CD14-positive monocyte (primary cell): ENCODE data around the gene MBNL3. TPM values are rescaled to one million over a fixed set of nuclear protein-coding genes. Genes with fewer than 3 reads are reported as not detected.

Source experiments
- DNase-seq, 3 donors: peaks; one replicate each; pipeline ENCODE4 v3.0.0-alpha.2; 2011 to 2022
- H2AFZ ChIP-seq: 2 replicates; pipeline ENCODE4 v1.6.0; 2012; ENCODE audit warnings: mild to moderate bottlenecking, low read depth, low read length, inconsistent platforms; ENCODE audit not compliant: insufficient read depth, poor library complexity, severe bottlenecking
- H3K27ac ChIP-seq, 2 donors: 1 replicate in 1 of 2; 2 replicates in 1 of 2; pipeline ENCODE4 v1.5.1; 2012 to 2013; ENCODE audit warnings: low read length in 2 of 2, control low read depth in 1 of 2, inconsistent platforms in 1 of 2, low read depth in 1 of 2, mild to moderate bottlenecking in 1 of 2
- H3K27me3 ChIP-seq, 2 donors: one replicate each; pipeline versions ENCODE4 v1.6.0 to v1.6.1; 2011 to 2013; ENCODE audit warnings: low read length in 2 of 2; ENCODE audit not compliant: control insufficient read depth in 2 of 2, insufficient read depth in 2 of 2
- H3K36me3 ChIP-seq, 2 donors: replicated peaks in 1 of 2; 1 replicate in 1 of 2; 2 replicates in 1 of 2; pipeline versions ENCODE4 v1.5.1 to v1.6.1; 2012 to 2013; ENCODE audit warnings: low read length in 2 of 2, control low read depth in 1 of 2, inconsistent platforms in 1 of 2, mild to moderate bottlenecking in 1 of 2; ENCODE audit not compliant: insufficient read depth in 2 of 2, control insufficient read depth in 1 of 2
- H3K4me1 ChIP-seq, 2 donors: 1 replicate in 1 of 2; 2 replicates in 1 of 2; pipeline versions ENCODE4 v1.5.1 to v1.6.1; 2012 to 2013; ENCODE audit warnings: low read length in 2 of 2, control low read depth in 1 of 2, inconsistent platforms in 1 of 2, mild to moderate bottlenecking in 1 of 2, moderate library complexity in 1 of 2; ENCODE audit not compliant: insufficient read depth in 2 of 2, control insufficient read depth in 1 of 2
- H3K4me2 ChIP-seq: replicated peaks from 2 replicates; pipeline ENCODE3; 2012; ENCODE audit warnings: low read length, moderate library complexity, mild to moderate bottlenecking; ENCODE audit not compliant: poor library complexity, severe bottlenecking; ENCODE audit errors: extremely low read depth
- H3K4me3 ChIP-seq, 3 experiments: fragments of 200-600 bp in 1 of 3; sonication (generic) in 1 of 3; replicated peaks in 1 of 3; 1 replicate in 2 of 3; 2 replicates in 1 of 3; pipeline ENCODE4 v1.5.1; 2011 to 2013; ENCODE audit warnings: low read length in 3 of 3, mild to moderate bottlenecking in 3 of 3, control low read depth in 2 of 3, low read depth in 2 of 3, inconsistent platforms in 1 of 3, moderate library complexity in 1 of 3
- H3K79me2 ChIP-seq: 2 replicates; pipeline ENCODE4 v1.6.0; 2012; ENCODE audit warnings: mild to moderate bottlenecking, control low read depth, inconsistent platforms, low read length, moderate library complexity; ENCODE audit not compliant: insufficient read depth
- H3K9ac ChIP-seq: 2 replicates; pipeline ENCODE4 v1.6.0; 2017; ENCODE audit warnings: low read length, mild to moderate bottlenecking; ENCODE audit not compliant: insufficient read depth, poor library complexity, severe bottlenecking
- H3K9me3 ChIP-seq, 2 donors: replicated peaks in 1 of 2; 1 replicate in 1 of 2; 2 replicates in 1 of 2; pipeline versions ENCODE4 v1.5.1 to v1.6.1; 2012 to 2013; ENCODE audit warnings: low read length in 2 of 2, control low read depth in 1 of 2; ENCODE audit not compliant: control insufficient read depth in 1 of 2, insufficient read depth in 1 of 2
- H4K20me1 ChIP-seq: 2 replicates; pipeline ENCODE4 v1.6.0; 2012; ENCODE audit warnings: mild to moderate bottlenecking, low read length, control low read depth, moderate library complexity; ENCODE audit not compliant: insufficient read depth
- H3K27ac Mint-ChIP-seq, 7 donors: one replicate each; pipeline ENCODE4 v1.8.0; 2020; ENCODE audit warnings: mild to moderate bottlenecking in 7 of 7, mixed read lengths in 7 of 7, moderate library complexity in 6 of 7, inconsistent platforms in 2 of 7
- H3K27me3 Mint-ChIP-seq, 3 donors: one replicate each; pipeline ENCODE4 v1.8.0; 2021 to 2022; ENCODE audit warnings: low read depth in 3 of 3, mild to moderate bottlenecking in 3 of 3, mixed read lengths in 3 of 3, moderate library complexity in 3 of 3, inconsistent platforms in 1 of 3
- H3K36me3 Mint-ChIP-seq, 2 donors: one replicate each; pipeline ENCODE4 v1.8.0; 2020; ENCODE audit warnings: mixed read lengths in 2 of 2, inconsistent platforms in 1 of 2, mild to moderate bottlenecking in 1 of 2
- H3K4me1 Mint-ChIP-seq: one replicate; pipeline ENCODE4 v1.8.0; 2020; ENCODE audit warnings: mild to moderate bottlenecking, mixed read lengths
- H3K4me3 Mint-ChIP-seq, 2 donors: one replicate each; pipeline ENCODE4 v1.8.0; 2020; ENCODE audit warnings: mild to moderate bottlenecking in 2 of 2, mixed read lengths in 2 of 2, moderate library complexity in 1 of 2
- H3K9me3 Mint-ChIP-seq, 7 donors: one replicate each; pipeline ENCODE4 v1.8.0; 2020 to 2022; ENCODE audit warnings: mixed read lengths in 7 of 7, mild to moderate bottlenecking in 6 of 7, moderate library complexity in 6 of 7, inconsistent platforms in 2 of 7
- WGBS: methylation state at CpG from one replicate; pipeline ENCODE4 v1.1.5; 2013; ENCODE audit warnings: missing lambda C conversion rate; ENCODE audit not compliant: insufficient coverage; 5-methylcytosine and 5-hydroxymethylcytosine counted together
- intact Hi-C, 2 donors: fragments of 100-400 bp; cut with micrococcal nuclease; formaldehyde crosslinking; loops; one replicate each; pipeline versions ENCODE4 v1.15.0 to v1.15.1; 2023
- polyA plus RNA-seq, 3 donors: library from polyadenylated mRNA; depleted of rRNA in 1 of 3; unstranded in 2 of 3; stranded (reverse) in 1 of 3; fragments of 300-500 nt in 2 of 3; fragments of >200 nt in 1 of 3; fragmentation: Illumina TruSeq in 2 of 3; gene quantifications; 1 replicate in 2 of 3; 2 replicates in 1 of 3; pipeline ENCODE4 v1.2.3, GENCODE V29; 2012 to 2021
- TF ChIP-seq, protein P1 (sequence below): fragments of 200-600 bp; IDR thresholded peaks from one replicate; pipeline ENCODE4 v1.8.0; 2022; ENCODE audit warnings: antibody characterized with exemption, mild to moderate bottlenecking

MBNL3 gene
- polyA plus RNA-seq, 3 donors, result 7.4 to 32.8 (median 22.4) TPM

DNA sequence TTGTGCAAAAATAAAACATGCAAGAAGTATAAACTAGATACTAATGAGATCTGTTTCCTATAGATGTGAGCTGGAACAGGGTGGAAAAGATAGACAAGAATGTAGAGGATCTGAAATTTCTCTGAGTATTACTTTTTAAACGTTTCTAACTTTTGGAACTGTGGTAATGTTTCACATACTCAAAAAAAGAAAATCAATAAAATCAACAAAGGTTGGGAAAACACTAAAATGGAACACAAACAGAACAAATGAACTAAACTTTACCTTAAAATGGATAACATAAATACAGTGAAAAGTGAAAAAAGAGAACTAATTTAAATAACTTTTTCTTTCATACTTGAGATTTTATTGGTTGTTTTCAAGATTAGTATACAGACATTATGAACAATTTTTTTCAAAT lies 32.0 kb upstream of the MBNL3 start:
- Histone ChIP-seq H3K4me2 (no peak overlapping the region), H3K79me2 (no peaks in the 10 kb centered on the region), H3K36me3 (no peaks in the 10 kb centered on the region), H4K20me1 (no peaks in the 10 kb centered on the region), H3K4me3 (no peak overlapping the region), H3K4me1 (no peaks in the 10 kb centered on the region), H3K27me3 (peaks cover 0 to 6% of the 10 kb centered on the region in 2 donors), H3K9ac (no peak overlapping the region), H3K9me3 (no peaks in the 10 kb centered on the region), H2AFZ (no peak overlapping the region), H3K27ac (no peak overlapping the region)
- intact Hi-C loops, result no loop called here
- Mint-ChIP-seq H3K4me3 (no peak overlapping the region), H3K27me3 (peaks cover 2 to 3% (median 2%) of the 10 kb centered on the region in 3 donors), H3K27ac (no peak overlapping the region), H3K9me3 (no peaks in the 10 kb centered on the region), H3K36me3 (no peaks in the 10 kb centered on the region), H3K4me1 (no peaks in the 10 kb centered on the region)
- DNase-seq, result no peak
- WGBS, result no CpG with 5 or more reads among the region's 1 CpG
- TF ChIP-seq, protein P1, sequence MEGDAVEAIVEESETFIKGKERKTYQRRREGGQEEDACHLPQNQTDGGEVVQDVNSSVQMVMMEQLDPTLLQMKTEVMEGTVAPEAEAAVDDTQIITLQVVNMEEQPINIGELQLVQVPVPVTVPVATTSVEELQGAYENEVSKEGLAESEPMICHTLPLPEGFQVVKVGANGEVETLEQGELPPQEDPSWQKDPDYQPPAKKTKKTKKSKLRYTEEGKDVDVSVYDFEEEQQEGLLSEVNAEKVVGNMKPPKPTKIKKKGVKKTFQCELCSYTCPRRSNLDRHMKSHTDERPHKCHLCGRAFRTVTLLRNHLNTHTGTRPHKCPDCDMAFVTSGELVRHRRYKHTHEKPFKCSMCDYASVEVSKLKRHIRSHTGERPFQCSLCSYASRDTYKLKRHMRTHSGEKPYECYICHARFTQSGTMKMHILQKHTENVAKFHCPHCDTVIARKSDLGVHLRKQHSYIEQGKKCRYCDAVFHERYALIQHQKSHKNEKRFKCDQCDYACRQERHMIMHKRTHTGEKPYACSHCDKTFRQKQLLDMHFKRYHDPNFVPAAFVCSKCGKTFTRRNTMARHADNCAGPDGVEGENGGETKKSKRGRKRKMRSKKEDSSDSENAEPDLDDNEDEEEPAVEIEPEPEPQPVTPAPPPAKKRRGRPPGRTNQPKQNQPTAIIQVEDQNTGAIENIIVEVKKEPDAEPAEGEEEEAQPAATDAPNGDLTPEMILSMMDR, result no peak

DNA sequence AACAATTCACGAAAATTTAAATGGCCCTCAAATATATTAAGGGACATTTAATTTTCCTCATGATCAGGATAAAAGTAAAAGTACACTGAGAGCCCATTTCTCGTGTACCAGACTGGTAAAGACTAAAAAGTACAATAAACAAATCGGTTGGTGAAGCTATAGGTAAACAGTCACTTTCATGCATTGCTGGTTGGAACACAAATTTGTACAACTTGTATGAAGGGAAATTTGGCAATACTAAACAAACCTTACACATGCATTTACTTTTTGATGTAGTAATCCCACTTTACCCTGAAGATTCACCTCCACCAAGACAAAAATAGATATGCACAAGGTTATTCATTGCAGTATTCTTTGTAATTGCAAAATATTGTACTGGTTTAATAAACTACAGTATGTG lies 31.4 kb upstream of the MBNL3 start:
- H3K79me2 ChIP-seq, result no peaks in the 10 kb centered on the region
- no peaks in the 10 kb centered on the region for H3K4me1 ChIP-seq
- peaks cover 0 to 6% of the 10 kb centered on the region in 2 donors for H3K27me3 ChIP-seq
- no peak overlapping the region for H3K27ac ChIP-seq
- Mint-ChIP-seq H3K9me3 (no peaks in the 10 kb centered on the region), H3K4me1 (no peaks in the 10 kb centered on the region), H3K36me3 (no peaks in the 10 kb centered on the region), H3K4me3 (no peak overlapping the region), H3K27ac (no peak overlapping the region), H3K27me3 (peaks cover 2 to 3% (median 3%) of the 10 kb centered on the region in 3 donors)
- TF ChIP-seq, protein P1, result no peak
- DNase-seq, result no peak
- H3K4me2 ChIP-seq, result no peak overlapping the region
- no peaks in the 10 kb centered on the region for H3K36me3 ChIP-seq
- WGBS, result no CpG with 5 or more reads among the region's 3 CpGs
- H3K9me3 ChIP-seq, result no peaks in the 10 kb centered on the region
- H3K9ac ChIP-seq, result no peak overlapping the region
- H4K20me1 ChIP-seq, result no peaks in the 10 kb centered on the region
- intact Hi-C loops, result no loop called here
- no peak overlapping the region for H2AFZ ChIP-seq
- H3K4me3 ChIP-seq, result no peak overlapping the region
